C4-2B (cell line): ENCODE results near the gene TYMP.

Experiments used
- H3K27ac ChIP-seq: fragments of 450-650 bp; 2 replicates; pipeline ENCODE4 v1.5.1; 2017
- CTCF ChIP-seq: fragments of 450-650 bp; conservative IDR thresholded peaks from 2 replicates; pipeline ENCODE4 v1.5.1; 2017; ENCODE audit warnings: mild to moderate bottlenecking
- ZFX ChIP-seq: fragments of 450-650 bp; IDR thresholded peaks from 2 replicates; pipeline ENCODE4 v1.6.1; 2017

The TYMP gene

GRCh38 chr22:50481440-50482106, 48.2 kb downstream of the TYMP start, which contains the start of gene ADM2:
ADM2 (plus strand) TSS chr22:50481543; CDS start chr22:50481848, 305 bp downstream.
- H3K27ac ChIP-seq = peak within 1 kb of the TSS; percentile 85
- TF ChIP-seq ZFX (peak; percentile 51; the same call in 1 of the 2 replicates), CTCF (no peak)

GRCh38 chr22:50481045-50481439, 48.8 kb downstream of the TYMP start:
- TF ChIP-seq ZFX (no peak), CTCF (no peak)
- peak overlapping the region; percentile 85 for H3K27ac ChIP-seq

- TF ChIP-seq CTCF = no peak
- TF ChIP-seq ZFX = no peak
- H3K27ac ChIP-seq = no peak overlapping the region
Observed at GRCh38 chr22:50479721-50480120, 50.1 kb downstream of the TYMP start.

- TF ChIP-seq CTCF = no peak
- no peak for TF ChIP-seq ZFX
- H3K27ac ChIP-seq = no peak overlapping the region
Observed at GRCh38 chr22:50477923-50478322, 51.9 kb downstream of the TYMP start.

- TF ChIP-seq ZFX = no peak
- TF ChIP-seq CTCF = no peak
- no peak overlapping the region for H3K27ac ChIP-seq
Observed at GRCh38 chr22:50476868-50477267, 52.9 kb downstream of the TYMP start.
